Adrenal gland (tissue), 12 donors: ENCODE data around the gene FAN1. TPM values are rescaled to one million over a fixed set of nuclear protein-coding genes. Genes with fewer than 3 reads are reported as not detected.
"Not testable (repeated sequence)": the region's sequence is repeated elsewhere in the genome, so short reads cannot be mapped to it uniquely, and the experiment has no call there.

Source experiments
- DNase-seq, 7 donors: peaks; one replicate each; pipeline ENCODE4 v3.0.0-alpha.2; 2019 to 2020
- H3K27ac ChIP-seq, 5 donors: fragments of 200-600 bp; sonication (generic) in 4 of 5; 1 replicate in 3 of 5; 2 replicates in 2 of 5; pipeline versions ENCODE4 v1.5.1 to v1.8.0; 2016 to 2020; ENCODE audit warnings: mild to moderate bottlenecking in 1 of 5
- H3K27me3 ChIP-seq: fragments of 200-600 bp; 2 replicates; pipeline ENCODE4 v1.8.0; 2021
- H3K36me3 ChIP-seq, 2 donors: fragments of 200-600 bp; replicated peaks in 1 of 2; 1 replicate in 1 of 2; 2 replicates in 1 of 2; pipeline versions ENCODE4 v1.5.1 to v1.8.0; 2018 to 2022
- H3K4me1 ChIP-seq, 2 donors: fragments of 200-600 bp; replicated peaks in 1 of 2; 1 replicate in 1 of 2; 2 replicates in 1 of 2; pipeline versions ENCODE4 v1.5.1 to v1.8.0; 2018 to 2021
- H3K4me3 ChIP-seq, 4 donors: fragments of 200-600 bp; sonication (generic) in 3 of 4; one replicate each; pipeline ENCODE4 v1.5.1; 2016 to 2018
- H3K9me3 ChIP-seq, 3 donors: fragments of 200-600 bp; sonication (generic) in 1 of 3; replicated peaks in 1 of 3; 1 replicate in 2 of 3; 2 replicates in 1 of 3; pipeline versions ENCODE4 v1.5.1 to v1.8.0; 2016 to 2021
- POLR2A ChIP-seq, 2 donors: fragments of 450-650 bp; IDR thresholded peaks; one replicate each; pipeline ENCODE4 v1.6.1; 2017; ENCODE audit warnings: antibody characterized with exemption in 2 of 2, mild to moderate bottlenecking in 2 of 2, moderate library complexity in 1 of 2
- WGBS, 4 donors: extraction: QIAGEN DNeasy Blood & Tissue Kit in 2 of 4; methylation state at CpG; one replicate each; pipeline versions ENCODE4 v1.1.5 to v1.1.7; 2013 to 2017; 5-methylcytosine and 5-hydroxymethylcytosine counted together
- intact Hi-C, 2 donors: fragments of 100-400 bp; cut with DNase I; formaldehyde crosslinking; loops; one replicate each; pipeline versions ENCODE4 v1.14.1 to v1.15.0; 2022 to 2023
- polyA plus RNA-seq, 3 donors: library from polyadenylated mRNA; stranded (reverse); fragments of 200-250 nt in 2 of 3; fragments of 350-450 nt in 1 of 3; fragmentation: Illumina TruSeq in 1 of 3; extraction: RNeasy Lipid Tissue Mini Kit (QIAGEN cat#74804) in 1 of 3; gene quantifications; one replicate each; pipeline ENCODE4 v1.2.3, GENCODE V29; 2013 to 2014
- total RNA-seq, 9 donors: library from RNA; depleted of rRNA in 4 of 9; stranded (reverse); fragments of >200 nt in 4 of 9; fragments of 120-200 nt in 1 of 9; fragmentation: NEBNext Ultra II Directional in 1 of 9; extraction: Animal tissue kit (Norgen Biotek cat#: 25700) in 1 of 9; gene quantifications; one replicate each; pipeline versions ENCODE4 v1.1.0 to v1.2.4, GENCODE V29; 2013 to 2023
- TF ChIP-seq, protein P1 (sequence below), 6 experiments: fragments of 450-650 bp in 4 of 6; fragments of 200-600 bp in 2 of 6; sonication (generic) in 1 of 6; IDR thresholded peaks; 1 replicate in 5 of 6; 2 replicates in 1 of 6; pipeline versions ENCODE4 v1.5.1 to v1.8.0; 2016 to 2021; ENCODE audit warnings: antibody characterized with exemption in 6 of 6, mild to moderate bottlenecking in 2 of 6, moderate library complexity in 1 of 6
- donor health status: healthy with polysubstance abuse.
- donor health status: Bipolar disorder and iron deficiency.
- donor health status: DM: yes; HTN: yes; CAD: no.
- donor health status: DM: no; HTN: no; CAD: no.
- donor health status: DM: no; HTN: no; CAD: no.
- donor health status: DM: yes; HTN: yes; CAD: no.

Gene FAN1
- total and polyA plus RNA-seq, 12 donors, result 5.7 to 30.0 (median 18.2) TPM

DNA sequence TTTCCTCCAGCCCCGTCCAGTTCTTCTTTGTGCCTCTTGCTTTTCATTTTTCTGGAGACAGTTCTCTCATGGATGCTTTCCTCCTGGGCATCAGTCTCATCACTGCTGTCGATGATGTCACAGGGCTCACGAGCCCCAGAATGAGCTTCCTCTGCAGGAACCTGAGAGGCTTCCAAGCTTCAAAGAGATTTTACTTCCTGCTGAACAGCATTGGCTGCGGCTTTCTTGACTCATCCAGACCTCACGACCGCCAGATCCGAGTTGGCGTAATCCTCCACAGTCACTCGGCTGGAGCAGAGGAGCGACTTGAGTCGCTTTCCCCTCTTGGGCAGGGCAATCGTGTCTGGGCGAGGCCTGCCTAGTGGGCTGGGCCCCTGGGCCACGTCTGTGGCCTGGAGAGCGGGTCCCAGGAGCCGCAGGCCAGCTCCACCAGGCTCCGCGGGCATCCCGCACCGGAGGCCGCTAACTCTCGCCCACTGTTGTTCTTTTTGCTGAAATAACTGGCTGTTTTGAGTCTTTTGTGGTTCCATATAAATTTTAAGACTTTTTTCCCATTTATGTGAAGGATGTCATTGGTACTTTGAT, 20.8 kb upstream of the FAN1 start:
- Histone ChIP-seq H3K36me3 (no peaks in the 10 kb centered on the region), H3K9me3 (no peaks in the 10 kb centered on the region), H3K4me1 (no peaks in the 10 kb centered on the region), H3K4me3 (no peak overlapping the region), H3K27ac (no peak overlapping the region), H3K27me3 (no peaks in the 10 kb centered on the region)
- TF ChIP-seq, protein P1, sequence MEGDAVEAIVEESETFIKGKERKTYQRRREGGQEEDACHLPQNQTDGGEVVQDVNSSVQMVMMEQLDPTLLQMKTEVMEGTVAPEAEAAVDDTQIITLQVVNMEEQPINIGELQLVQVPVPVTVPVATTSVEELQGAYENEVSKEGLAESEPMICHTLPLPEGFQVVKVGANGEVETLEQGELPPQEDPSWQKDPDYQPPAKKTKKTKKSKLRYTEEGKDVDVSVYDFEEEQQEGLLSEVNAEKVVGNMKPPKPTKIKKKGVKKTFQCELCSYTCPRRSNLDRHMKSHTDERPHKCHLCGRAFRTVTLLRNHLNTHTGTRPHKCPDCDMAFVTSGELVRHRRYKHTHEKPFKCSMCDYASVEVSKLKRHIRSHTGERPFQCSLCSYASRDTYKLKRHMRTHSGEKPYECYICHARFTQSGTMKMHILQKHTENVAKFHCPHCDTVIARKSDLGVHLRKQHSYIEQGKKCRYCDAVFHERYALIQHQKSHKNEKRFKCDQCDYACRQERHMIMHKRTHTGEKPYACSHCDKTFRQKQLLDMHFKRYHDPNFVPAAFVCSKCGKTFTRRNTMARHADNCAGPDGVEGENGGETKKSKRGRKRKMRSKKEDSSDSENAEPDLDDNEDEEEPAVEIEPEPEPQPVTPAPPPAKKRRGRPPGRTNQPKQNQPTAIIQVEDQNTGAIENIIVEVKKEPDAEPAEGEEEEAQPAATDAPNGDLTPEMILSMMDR (IDR thresholded peaks at IDR 0.05), result no peak
- no peak for TF ChIP-seq POLR2A (IDR thresholded peaks at IDR 0.05)
- WGBS, 4 donors, result 84 to 87% (median 85%) methylated on average over 22 of the region's 22 CpGs
- no peak for DNase-seq
- intact Hi-C loops, result no loop called here

DNA sequence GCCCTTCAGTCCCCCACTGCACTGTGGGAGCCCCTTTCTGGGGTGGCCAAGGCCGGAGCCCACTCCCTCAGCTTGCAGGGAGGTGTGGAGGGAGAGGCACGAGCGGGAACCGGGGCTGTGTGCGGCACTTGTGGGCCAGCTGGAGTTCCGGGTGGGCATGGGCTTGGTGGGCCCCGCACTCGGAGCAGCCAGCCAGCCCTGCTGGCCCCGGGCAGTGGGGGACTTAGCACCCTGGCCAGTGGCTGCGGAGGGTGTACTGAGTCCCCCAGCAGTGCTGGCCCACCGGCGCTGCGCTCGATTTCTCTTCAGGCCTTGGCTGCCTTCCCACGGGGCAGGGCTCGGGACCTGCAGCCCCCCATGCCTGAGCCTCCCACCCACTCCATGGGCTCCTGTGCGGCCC, 20.0 kb upstream of the FAN1 start:
- H3K4me3 ChIP-seq, H3K27ac ChIP-seq, H3K9me3 ChIP-seq, H3K4me1 ChIP-seq, H3K27me3 ChIP-seq, intact Hi-C loops, H3K36me3 ChIP-seq, DNase-seq: not testable (repeated sequence)
- WGBS, 4 donors, result 75 to 100% (median 90%) methylated on average over 3 to 17 of the region's 17 CpGs

DNA sequence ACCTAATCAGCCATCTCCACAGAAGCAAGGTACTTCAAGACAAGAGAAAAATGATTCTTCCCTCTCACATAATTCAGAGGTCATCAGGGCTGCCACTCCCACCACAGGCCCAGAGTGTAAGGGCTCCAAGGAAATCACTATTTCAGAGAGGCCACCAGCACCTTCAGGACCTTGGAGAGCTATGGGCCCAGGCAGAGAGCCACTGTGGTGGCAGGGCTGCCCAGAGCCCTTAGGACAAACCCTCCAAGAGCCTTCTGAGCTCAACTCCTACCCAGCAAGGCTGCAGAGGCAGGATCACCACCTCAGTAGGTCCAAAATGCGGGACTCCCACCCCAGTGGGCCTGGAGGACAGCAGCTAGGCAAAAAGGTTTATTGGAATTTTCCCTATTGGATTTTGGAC, 17.9 kb upstream of the FAN1 start:
- TF ChIP-seq POLR2A (IDR thresholded peaks at IDR 0.05), result no peak
- TF ChIP-seq, protein P1 (IDR thresholded peaks at IDR 0.05), result no peak
- Histone ChIP-seq H3K27me3 (no peaks in the 10 kb centered on the region), H3K27ac (no peak overlapping the region), H3K36me3 (no peaks in the 10 kb centered on the region), H3K4me3 (no peak overlapping the region), H3K9me3 (no peaks in the 10 kb centered on the region), H3K4me1 (no peaks in the 10 kb centered on the region)
- 50 to 76% (median 67%) methylated on average over 1 of the region's 1 CpG for WGBS, 4 donors
- DNase-seq, result no peak
- intact Hi-C loops, result no loop called here

DNA sequence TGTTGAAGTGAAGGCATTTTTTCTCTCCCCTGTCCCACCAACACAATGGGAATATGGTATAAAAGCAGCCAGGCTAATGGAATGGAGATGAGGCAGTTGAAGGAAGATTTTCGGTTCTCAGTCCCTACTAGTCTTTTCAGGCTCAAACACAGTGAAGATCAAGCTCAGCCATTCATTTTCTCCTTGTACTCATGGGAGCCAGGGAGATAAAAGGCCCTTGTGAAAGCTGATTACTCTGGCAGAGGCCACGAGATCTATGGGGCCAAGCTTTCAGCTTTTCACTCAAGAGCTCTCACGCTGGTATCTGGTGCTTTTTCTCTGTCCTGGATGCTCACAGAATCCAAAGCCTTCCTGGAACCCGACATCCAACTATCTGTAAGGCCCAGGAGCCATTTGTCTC, 14.5 kb upstream of the FAN1 start:
- TF ChIP-seq POLR2A (IDR thresholded peaks at IDR 0.05), result no peak
- TF ChIP-seq, protein P1 (IDR thresholded peaks at IDR 0.05), result no peak
- no peak for DNase-seq
- H3K4me3 ChIP-seq, result no peak overlapping the region
- no peaks in the 10 kb centered on the region for H3K4me1 ChIP-seq
- intact Hi-C loops, result no loop called here
- WGBS, 4 donors, result 51 to 75% (median 60%) methylated on average over 4 of the region's 4 CpGs
- H3K9me3 ChIP-seq, result no peaks in the 10 kb centered on the region
- no peaks in the 10 kb centered on the region for H3K36me3 ChIP-seq
- H3K27me3 ChIP-seq, result no peaks in the 10 kb centered on the region
- no peak overlapping the region for H3K27ac ChIP-seq

DNA sequence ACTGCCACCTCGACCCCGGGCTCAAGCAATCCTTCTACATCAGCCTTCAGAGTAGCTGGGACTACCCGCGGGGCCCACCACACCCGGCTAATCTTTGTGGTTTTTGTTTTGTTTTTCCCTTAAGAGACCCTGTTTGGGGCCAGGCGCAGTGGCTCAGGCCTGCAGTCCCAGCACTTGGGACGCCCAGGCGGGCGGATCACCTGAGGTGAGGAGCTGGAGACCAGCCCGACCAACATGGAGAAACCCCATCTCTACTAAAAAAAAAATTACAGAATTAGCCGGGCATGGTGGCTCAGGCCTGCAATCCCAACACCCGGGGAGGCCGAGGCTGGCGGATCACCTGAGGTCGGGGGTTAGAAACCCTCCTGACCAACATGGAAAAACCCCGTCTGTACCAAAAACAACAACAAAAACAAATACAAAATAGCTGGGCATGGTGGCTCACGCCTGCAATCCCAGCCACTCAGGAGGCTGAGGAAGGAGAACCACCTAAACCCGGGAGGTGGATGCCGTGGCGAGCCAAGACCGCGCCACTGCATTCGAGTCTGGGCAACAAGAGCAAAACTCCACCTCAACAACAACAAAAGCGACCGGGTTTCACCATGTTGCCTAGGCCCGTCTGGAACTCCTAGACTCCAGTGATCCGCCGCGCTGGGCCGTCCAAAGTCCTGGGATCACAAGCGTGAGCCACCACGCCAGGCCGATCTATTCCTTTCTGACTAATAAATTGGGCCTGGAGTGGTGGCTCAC, 8.1 kb upstream of the FAN1 start:
- Histone ChIP-seq H3K27me3 (no peaks in the 10 kb centered on the region), H3K36me3 (no peaks in the 10 kb centered on the region), H3K4me1 (no peaks in the 10 kb centered on the region), H3K27ac (no peak overlapping the region), H3K4me3 (no peak overlapping the region), H3K9me3 (no peaks in the 10 kb centered on the region)
- DNase-seq, result no peak
- intact Hi-C loops, result no loop called here
- 87 to 94% (median 89%) methylated on average over 27 to 33 of the region's 33 CpGs for WGBS, 4 donors
- TF ChIP-seq, protein P1 (IDR thresholded peaks at IDR 0.05), result no peak
- TF ChIP-seq POLR2A (IDR thresholded peaks at IDR 0.05), result no peak
